HG02885 (cell line): ENCODE measurements around the gene NT5C.
"Not testable (repeated sequence)": the region's sequence is repeated elsewhere in the genome, so short reads cannot be mapped to it uniquely, and the experiment has no call there.

ENCODE experiments used
- ATAC-seq: cut with Tn5 transposase; IDR thresholded peaks from one replicate; pipeline ENCODE4 v1.9.1; 2021; ENCODE audit warnings: mild to moderate bottlenecking; ENCODE audit not compliant: unreplicated experiment, poor library complexity

The NT5C gene

GRCh38 chr17:75131278-75132017 is at the start of gene NT5C:
NT5C (minus strand) TSS chr17:75131742; CDS start chr17:75131707, 35 bp downstream.
- ATAC-seq, result peak; percentile 86

- no peak for ATAC-seq
Observed at GRCh38 chr17:75181110-75181509, 49.6 kb upstream of the NT5C start.

DNA sequence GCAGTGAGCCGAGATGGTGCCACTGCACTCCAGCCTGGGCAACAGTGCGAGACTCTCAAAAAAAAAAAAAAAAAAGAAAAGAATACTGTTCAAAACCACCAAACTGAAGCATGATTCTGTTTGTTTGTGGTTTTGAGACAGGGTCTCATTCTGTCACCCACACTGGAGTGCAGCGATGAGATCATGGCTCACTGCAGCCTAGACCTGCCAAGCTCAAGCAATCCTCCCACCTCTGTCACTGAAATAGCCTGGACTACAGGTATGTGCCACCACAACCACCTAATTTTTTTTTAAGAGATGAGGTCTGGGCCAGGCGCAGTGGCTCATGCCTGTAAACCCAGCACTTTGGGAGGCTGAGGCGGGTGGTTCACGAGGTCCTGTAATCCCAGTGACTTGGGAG is 46.9 kb upstream of the NT5C start:
- ATAC-seq, result no peak

DNA sequence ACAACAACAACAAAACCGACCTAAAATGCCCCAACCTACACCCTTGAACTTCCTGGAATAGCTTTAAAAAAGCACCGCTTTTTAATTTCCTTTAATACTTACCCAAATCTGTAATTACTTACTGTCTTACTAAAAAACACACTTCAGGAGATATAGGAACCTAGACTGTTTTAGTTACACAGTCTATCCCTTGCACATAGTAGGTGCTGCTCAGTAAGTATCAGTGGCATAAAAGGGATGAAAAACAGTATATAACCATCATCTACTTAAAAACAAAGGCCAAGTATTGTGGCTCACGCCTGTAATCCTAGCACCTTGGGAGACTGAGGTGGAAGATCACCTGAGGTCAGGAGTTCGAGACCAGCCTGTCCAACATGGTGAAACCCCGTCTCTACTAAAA is 45.1 kb upstream of the NT5C start:
- no peak for ATAC-seq

DNA sequence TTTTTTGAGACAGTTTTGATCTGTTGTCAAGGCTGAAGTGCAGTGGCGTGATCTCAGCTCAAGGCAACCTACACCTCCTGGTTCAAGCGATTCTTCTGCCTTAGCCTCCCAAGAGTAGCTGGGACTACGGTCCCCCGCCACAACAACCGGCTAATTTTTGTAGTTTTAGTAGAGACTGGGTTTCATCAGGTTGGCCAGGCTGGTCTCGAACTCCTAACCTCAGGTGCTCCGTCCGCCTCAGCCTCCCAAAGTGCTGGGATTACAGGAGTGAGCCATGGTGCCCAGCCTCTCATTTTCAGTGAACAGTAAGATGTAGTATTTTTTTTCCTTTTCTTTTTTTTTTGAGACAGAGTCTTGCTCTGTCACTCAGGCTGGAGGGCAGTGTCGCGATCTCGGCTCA is 43.5 kb upstream of the NT5C start:
- no peak for ATAC-seq

DNA sequence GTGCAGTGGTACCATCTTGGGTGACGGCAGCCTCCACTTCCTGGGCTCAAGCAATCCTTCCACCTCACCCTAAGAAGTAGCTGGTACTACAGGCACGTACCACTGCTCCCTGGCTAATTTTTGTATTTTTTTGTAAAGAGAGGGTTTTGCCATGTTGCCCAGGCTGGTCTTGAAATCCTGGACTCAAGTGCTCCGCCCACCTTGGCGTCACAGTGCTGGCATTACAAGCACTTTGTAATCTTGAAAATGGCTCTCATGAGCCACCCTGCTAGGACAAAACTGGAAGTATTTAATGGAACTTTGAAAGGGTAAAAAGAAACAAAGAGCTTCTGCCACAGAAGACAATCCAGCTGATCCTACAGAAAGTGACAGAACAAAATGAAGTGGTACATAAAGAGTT is 42.0 kb upstream of the NT5C start:
- ATAC-seq, result no peak

- no peak for ATAC-seq
Observed at GRCh38 chr17:75168998-75169397, 37.5 kb upstream of the NT5C start.

DNA sequence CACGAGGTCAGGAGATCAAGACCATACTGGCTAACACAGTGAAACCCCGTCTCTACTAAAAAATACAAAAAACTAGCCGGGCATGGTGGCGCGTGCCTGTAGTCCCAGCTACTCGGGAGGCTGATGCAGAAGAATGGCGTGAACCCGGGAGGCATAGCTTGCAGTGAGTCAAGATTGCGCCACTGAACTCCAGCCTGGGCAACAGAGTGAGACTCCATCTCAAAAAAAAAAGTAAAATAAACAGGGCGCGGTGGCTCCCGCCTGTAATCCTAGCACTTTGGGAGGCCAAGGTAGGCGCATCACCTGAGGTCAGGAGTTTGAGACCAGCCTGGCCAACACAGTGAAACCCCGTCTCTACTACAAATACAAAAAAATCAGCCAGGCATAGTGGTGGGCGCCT is 33.1 kb upstream of the NT5C start:
- ATAC-seq, result not testable (repeated sequence)

DNA sequence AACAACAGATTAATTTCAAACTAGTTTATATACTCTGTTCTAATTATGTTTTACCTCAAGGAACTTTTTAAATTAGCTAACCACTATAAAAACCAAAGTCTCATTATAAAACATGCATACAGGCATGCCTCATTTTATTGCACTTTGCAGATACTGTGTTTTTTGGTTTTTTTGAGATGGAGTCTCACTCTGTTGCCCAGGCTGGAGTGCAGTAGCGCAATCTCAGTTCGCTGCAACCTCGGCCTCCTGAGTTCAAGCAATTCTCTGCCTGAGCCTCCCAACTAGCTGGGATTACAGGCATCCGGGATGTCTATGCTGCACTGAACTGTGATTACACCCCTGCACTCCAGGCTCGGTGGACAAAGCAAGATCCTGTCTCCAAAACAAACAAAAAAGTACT is 31.5 kb upstream of the NT5C start:
- ATAC-seq, result no peak

- no peak for ATAC-seq
Observed at GRCh38 chr17:75160211-75160610, 28.7 kb upstream of the NT5C start.

DNA sequence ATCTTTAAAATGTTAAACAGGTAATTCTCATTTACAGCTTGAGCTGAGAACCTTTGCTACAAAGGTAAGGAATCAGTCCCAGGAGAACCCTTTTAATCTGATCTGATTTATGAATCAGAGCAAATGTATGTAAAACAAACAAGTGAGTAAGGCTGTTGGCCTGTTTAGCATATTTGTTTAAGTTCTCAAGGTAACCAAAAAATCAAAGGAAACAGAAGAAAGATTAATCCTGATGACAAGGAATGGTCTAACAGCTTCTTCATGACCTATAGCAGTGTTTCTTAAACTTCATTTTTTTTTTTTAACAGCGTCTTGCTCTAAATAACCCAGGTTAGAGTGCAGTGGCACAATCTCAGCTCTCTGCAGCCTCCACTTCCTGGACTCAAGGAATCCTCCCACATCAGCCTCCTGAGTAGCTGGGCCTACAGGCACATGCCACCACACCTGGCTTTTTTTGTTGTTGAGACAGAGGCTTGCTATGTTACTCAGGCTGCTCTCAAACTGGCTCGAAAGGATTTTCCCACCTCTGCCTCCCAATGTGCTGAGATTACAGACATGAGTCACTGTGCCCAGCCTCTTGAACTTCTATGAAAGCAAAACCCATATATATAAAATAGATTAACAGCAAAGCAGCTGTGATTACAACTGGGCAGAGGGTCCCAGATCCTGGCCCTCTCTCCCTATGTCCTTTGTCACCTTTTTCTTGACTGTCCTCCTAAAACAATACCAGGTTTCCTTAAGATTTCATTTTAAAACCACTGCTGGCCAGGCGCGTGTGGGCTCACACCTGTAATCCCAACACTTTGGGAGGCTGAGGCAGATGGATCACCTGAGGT is 27.9 kb upstream of the NT5C start:
- no peak for ATAC-seq

- not testable (repeated sequence) for ATAC-seq
Observed at GRCh38 chr17:75158480-75158879, 26.9 kb upstream of the NT5C start.

DNA sequence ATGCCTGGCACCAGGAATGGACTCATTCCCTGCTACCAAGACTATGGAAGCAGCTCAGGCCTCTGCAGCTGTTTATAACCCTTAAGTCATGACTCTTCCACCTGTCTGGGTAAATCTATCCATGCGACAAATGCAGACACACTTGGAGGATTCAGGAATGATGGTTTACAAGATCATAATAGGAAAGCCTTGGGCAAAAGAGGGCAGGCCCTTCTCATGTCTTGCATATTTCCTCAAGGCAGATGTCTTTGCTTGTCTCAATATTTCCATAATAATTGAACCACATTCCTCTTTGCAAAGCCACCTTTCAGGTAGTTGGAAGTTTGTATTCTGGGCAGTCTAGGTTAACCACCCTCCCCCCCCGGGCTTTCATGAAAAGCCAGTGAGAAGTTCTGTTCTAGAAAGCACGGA is 23.7 kb upstream of the NT5C start:
- ATAC-seq, result no peak

GRCh38 chr17:75154195-75155106 is 22.9 kb upstream of the NT5C start, which contains the start of gene JPT1:
JPT1 (minus strand) TSS chr17:75154512; CDS start chr17:75154397, 115 bp downstream.
- ATAC-seq, result peak; percentile 95

DNA sequence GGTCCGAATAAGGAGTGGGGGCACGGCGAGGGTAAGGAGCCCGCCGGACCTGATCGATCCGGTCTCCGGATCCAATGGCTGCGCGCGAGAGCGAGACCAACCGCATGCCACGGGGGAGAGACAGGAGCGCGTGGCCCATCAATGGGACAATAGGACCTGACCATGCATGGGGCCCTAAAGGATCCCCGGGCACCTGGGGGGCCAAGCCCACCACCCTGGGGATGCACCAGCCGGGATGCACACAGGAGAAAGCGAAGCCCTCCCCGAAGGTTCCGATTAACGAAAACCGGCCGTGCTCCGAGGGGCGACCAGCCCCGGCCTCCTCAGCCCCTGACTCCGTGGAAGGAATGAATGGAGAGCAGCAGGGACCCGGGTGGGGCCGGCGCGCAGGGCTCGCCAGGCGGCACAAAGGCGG is 22.2 kb upstream of the NT5C start:
- peak; percentile 17 for ATAC-seq

DNA sequence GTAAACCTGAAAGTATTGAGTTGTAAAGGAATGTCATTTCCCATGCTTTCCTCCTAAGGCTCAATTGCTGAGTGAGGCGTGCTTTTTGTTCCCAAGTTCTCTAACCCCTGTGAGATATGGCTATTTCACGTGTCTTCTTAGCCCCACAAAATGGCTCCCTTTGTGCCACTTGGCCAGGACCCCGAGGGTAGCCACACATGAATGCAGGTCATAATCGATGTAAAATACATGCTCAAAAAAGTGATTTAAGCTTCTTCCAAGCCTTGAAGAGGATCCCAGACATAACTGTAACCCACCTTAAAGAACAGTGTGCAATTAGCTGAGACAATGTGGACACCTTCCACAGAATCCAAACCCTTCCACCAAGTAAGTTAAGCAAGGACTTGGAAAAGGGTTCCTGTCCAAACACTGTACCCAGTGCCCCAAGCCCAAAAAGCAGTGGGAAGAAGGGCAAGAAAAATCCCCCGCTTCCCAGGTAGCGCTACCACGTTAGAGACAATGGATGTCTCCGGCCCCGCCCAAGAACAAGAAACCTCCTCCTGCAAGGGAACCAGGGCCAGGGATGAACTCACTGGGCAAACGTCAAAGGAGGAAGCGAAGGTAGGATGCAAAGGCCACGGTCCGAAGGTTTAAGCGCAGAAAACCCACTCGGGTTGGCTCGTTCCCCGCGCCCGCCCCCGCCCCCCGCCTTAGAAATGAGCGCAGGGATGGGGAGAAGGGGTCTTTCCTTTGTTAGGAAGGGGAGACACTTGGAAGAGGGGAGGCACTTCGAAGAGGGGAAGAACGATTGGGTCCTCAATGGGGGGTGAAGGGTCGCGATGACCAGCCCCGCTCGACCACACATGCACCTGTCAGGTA is 21.6 kb upstream of the NT5C start:
- no peak for ATAC-seq

DNA sequence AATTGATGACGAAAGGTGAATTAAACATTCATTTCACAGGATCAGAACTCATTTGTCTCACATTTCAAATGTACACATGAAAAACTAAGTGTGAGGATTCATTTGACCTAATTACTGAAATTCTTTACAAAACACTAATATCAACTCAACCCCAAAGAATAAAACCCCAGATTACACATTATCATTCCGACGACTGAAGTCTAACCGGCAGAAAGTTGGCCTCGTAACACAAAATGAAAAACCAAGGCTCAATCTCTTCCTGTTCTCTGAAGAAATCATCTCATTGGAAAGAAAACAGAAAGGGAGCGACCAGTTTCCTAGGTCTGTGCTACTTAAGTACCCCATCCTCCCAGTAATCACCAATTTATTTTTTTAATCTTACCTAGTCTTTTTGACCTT is 21.0 kb upstream of the NT5C start:
- no peak for ATAC-seq

DNA sequence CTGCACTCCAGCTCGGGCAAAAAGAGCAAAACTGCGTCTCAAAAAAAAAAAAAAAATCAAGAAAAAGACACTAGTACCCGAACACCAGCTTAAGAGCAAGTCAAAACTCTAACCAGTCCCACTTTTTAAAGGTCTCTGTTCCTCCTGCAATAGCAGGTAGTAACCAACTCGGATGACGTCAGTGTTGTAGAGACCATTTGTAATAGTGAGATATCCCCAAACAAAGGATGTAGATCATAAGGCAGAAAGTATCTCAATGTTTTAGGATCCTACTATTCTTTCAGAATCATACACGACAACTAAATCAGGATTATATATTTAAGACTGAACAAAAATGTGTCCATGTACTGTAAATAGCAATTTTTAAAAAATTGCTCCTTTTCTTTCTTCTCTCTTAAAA is 20.4 kb upstream of the NT5C start:
- no peak for ATAC-seq

- no peak for ATAC-seq
Observed at GRCh38 chr17:75147878-75148546, 16.5 kb upstream of the NT5C start.
